GM12878 (cell line): ENCODE data around the gene PEF1. TPM values are rescaled to one million over a fixed set of nuclear protein-coding genes. Genes with fewer than 3 reads are reported as not detected.

Experiments used
- BCLAF1 ChIP-seq: fragments of 450-650 bp; IDR thresholded peaks from 2 replicates; pipeline ENCODE4 v1.6.1; 2017; ENCODE audit warnings: antibody characterized with exemption, mild to moderate bottlenecking, moderate library complexity
- CUX1 ChIP-seq: IDR thresholded peaks from 2 replicates; pipeline ENCODE4 v1.6.1; 2012; ENCODE audit warnings: improper control_type of control experiment, low read depth, low read length; ENCODE audit not compliant: insufficient replicate concordance
- E4F1 ChIP-seq: fragments of 450-650 bp; IDR thresholded peaks from 2 replicates; pipeline ENCODE4 v1.6.1; 2018; ENCODE audit warnings: borderline replicate concordance, mild to moderate bottlenecking; ENCODE audit not compliant: partially characterized antibody
- HDAC6 ChIP-seq: fragments of 200-600 bp; sonication (generic); IDR thresholded peaks from one replicate; pipeline ENCODE4 v1.8.0; 2017; ENCODE audit warnings: antibody characterized with exemption; ENCODE audit not compliant: unreplicated experiment
- IRF3 ChIP-seq: fragments of 450-650 bp; IDR thresholded peaks from 2 replicates; pipeline ENCODE4 v1.6.1; 2014; ENCODE audit warnings: mild to moderate bottlenecking
- KAT2A ChIP-seq: conservative IDR thresholded peaks from 2 replicates; pipeline ENCODE4 v1.6.1; 2011; ENCODE audit warnings: low read depth, low read length; ENCODE audit not compliant: control insufficient read depth
- PAX8 ChIP-seq: fragments of 450-650 bp; IDR thresholded peaks from 2 replicates; pipeline ENCODE4 v1.6.1; 2017; ENCODE audit warnings: mild to moderate bottlenecking, moderate library complexity
- POLR2AphosphoS2 ChIP-seq: IDR thresholded peaks from 2 replicates; pipeline ENCODE4 v1.6.1; 2011; ENCODE audit warnings: low read depth, mild to moderate bottlenecking, low read length, improper control_type of control experiment, moderate library complexity
- RBBP5 ChIP-seq: fragments of 200-600 bp; sonication (generic); conservative IDR thresholded peaks from 2 replicates; pipeline ENCODE4 v1.6.1; 2016
- SMAD1 ChIP-seq: fragments of 450-650 bp; IDR thresholded peaks from 2 replicates; pipeline ENCODE4 v1.6.1; 2018; ENCODE audit warnings: mild to moderate bottlenecking, low read depth; ENCODE audit not compliant: partially characterized antibody
- SP1 ChIP-seq: IDR thresholded peaks from one replicate; pipeline ENCODE4 v1.6.1; 2011; ENCODE audit warnings: low read depth, low read length
- YBX1 ChIP-seq: fragments of 450-650 bp; IDR thresholded peaks from 2 replicates; pipeline ENCODE4 v1.6.1; 2016; ENCODE audit warnings: antibody characterized with exemption
- ZNF207 ChIP-seq: fragments of 450-650 bp; IDR thresholded peaks from 2 replicates; pipeline ENCODE4 v1.6.1; 2014; ENCODE audit warnings: antibody characterized with exemption, mild to moderate bottlenecking, borderline replicate concordance
- ZNF274 ChIP-seq: IDR thresholded peaks from one replicate; pipeline ENCODE4 v1.8.0; 2011; ENCODE audit not compliant: insufficient read length, insufficient read depth
- polyA plus RNA-seq, 11 experiments: library from polyadenylated mRNA; depleted of rRNA in 4 of 11; unstranded in 6 of 11; stranded (reverse) in 5 of 11; fragments of >200 nt; fragmentation: Nextera tagmentation in 4 of 11; fragmentation: Illumina TruSeq in 1 of 11; extraction: Ambion mirVana in 4 of 11; extraction: Trizol in 1 of 11; gene quantifications; 1 replicate in 1 of 11; 2 replicates in 10 of 11; pipeline versions ENCODE4 v1.2.1 to v1.2.3, GENCODE V29; 2011 to 2016; ENCODE audit warnings: inconsistent platforms in 2 of 11, missing spikeins in 2 of 11, low read depth in 1 of 11
- total RNA-seq, 4 experiments: library from RNA; depleted of rRNA in 3 of 4; stranded (reverse); fragments of >200 nt in 3 of 4; fragmentation: Illumina TruSeq in 1 of 4; extraction: Trizol in 1 of 4; gene quantifications; 2 replicates each; pipeline versions ENCODE4 v1.2.1 to v1.2.3, GENCODE V29; 2013 to 2021
- TF ChIP-seq, protein P1 (sequence below): fragments of 150-350 bp; IDR thresholded peaks from 2 replicates; pipeline ENCODE4 v1.6.1; 2014; ENCODE audit warnings: mild to moderate bottlenecking, low read depth, low read length

The PEF1 gene
- total and polyA plus RNA-seq, 10 of the 15 experiments (the other 5 are each of a cell fraction or from before 2014, with no cell fraction given), result 27.1 to 107 (median 79.0) TPM

GRCh38 chr1:31585736-31586365 is 58.8 kb downstream of the PEF1 start (continued):
- TF ChIP-seq E4F1 (no peak), HDAC6 (no peak), SMAD1 (no peak), ZNF274 (no peak), SP1 (no peak), BCLAF1 (no peak), YBX1 (no peak), CUX1 (no peak), ZNF207 (no peak), IRF3 (no peak), POLR2AphosphoS2 (no peak), PAX8 (no peak), RBBP5 (no peak), KAT2A (no peak)
- TF ChIP-seq, protein P1, sequence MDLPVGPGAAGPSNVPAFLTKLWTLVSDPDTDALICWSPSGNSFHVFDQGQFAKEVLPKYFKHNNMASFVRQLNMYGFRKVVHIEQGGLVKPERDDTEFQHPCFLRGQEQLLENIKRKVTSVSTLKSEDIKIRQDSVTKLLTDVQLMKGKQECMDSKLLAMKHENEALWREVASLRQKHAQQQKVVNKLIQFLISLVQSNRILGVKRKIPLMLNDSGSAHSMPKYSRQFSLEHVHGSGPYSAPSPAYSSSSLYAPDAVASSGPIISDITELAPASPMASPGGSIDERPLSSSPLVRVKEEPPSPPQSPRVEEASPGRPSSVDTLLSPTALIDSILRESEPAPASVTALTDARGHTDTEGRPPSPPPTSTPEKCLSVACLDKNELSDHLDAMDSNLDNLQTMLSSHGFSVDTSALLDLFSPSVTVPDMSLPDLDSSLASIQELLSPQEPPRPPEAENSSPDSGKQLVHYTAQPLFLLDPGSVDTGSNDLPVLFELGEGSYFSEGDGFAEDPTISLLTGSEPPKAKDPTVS, result no peak
